PC-9 (cell line): ENCODE data around the gene DENND5A.

Experiments used
- CTCF ChIP-seq: fragments of 200-600 bp; sonication (generic); conservative IDR thresholded peaks from 2 replicates; pipeline ENCODE4 v1.6.1; 2017; ENCODE audit warnings: mixed run types, antibody characterized with exemption, mild to moderate bottlenecking, moderate library complexity
- EZH2 ChIP-seq: fragments of 200-600 bp; sonication (generic); IDR thresholded peaks from 2 replicates; pipeline ENCODE4 v1.8.0; 2017; ENCODE audit warnings: antibody characterized with exemption, low read depth

DNA sequence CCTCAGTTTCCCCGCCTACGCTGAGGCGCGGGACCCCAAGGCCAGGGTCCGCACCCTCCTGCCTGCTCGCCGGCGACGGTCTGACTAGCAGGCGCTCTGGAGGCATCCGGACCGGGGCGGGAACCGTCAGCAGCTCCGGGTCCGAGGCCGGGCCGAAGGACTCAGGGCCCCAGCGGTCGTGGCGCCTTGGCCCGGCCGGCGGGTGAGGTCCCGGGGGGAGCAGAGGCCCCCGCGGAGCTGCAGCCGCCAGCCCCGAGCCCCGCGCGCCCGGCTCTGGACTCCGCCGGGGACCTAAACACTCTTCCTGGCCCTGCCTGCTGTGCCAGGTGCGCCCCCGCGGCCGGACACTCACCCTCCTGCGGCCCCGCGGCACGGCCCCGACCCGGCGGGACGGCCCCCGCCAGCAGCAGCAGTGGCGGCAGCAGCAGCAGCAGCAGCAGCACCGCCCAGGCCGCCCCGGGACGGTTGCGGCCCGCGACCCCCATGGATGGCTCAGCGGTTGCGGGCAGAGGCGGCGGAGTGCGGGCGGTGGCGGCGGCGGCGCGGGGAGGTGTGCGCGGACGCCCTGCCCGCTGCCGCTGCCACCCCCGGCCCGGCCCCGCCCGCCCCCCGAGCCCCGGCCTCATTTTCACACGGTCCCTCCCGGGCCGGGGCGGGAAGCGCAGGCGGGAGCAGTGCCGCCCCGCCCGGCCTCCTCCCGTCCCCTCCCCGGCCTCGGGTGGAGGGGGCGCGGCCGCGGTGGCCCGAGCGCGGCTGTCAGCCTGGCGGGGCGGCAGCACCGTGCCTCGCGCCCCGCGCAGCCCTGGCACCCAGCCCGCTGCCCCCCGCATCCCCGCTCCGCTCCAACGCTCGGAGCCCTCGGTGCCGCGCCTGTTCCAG, 173.9 kb downstream of the DENND5A start, which contains the start of gene SCUBE2:
- TF ChIP-seq CTCF (no peak), EZH2 (no peak)
